ENCODE results near the gene NCKAP5. TPM values are rescaled to one million over a fixed set of nuclear protein-coding genes. Genes with fewer than 3 reads are reported as not detected.

The NCKAP5 gene
- 7.9 TPM for total RNA-seq (ENCODE audit: insufficient read depth, low replicate concordance)

GRCh38 chr2:133568172-133568571, at the start of gene NCKAP5:
Gene NCKAP5, minus strand, starts transcription at chr2:133568463. Its CDS starts 50,937 bp downstream, at chr2:133517526.
- peak; percentile 50 for DNase-seq (ENCODE audit: low spot score)

GRCh38 chr2:133609664-133610063, 41.4 kb upstream of the NCKAP5 start:
- no peak for DNase-seq (ENCODE audit: low spot score)

- DNase-seq (ENCODE audit: low spot score): no peak
These were observed 40.0 kb upstream of the NCKAP5 start for GRCh38 chr2:133608291-133608690.

- DNase-seq (ENCODE audit: low spot score): no peak
These were observed 39.4 kb upstream of the NCKAP5 start for GRCh38 chr2:133607679-133608078.

- no peak for DNase-seq (ENCODE audit: low spot score)
These were observed 38.4 kb upstream of the NCKAP5 start for GRCh38 chr2:133606616-133607015.

- DNase-seq (ENCODE audit: low spot score): no peak
These were observed 37.5 kb upstream of the NCKAP5 start for GRCh38 chr2:133605766-133606137.

- DNase-seq (ENCODE audit: low spot score): no peak
These were observed 36.9 kb upstream of the NCKAP5 start for GRCh38 chr2:133605011-133605765.

- DNase-seq (ENCODE audit: low spot score): no peak
These were observed 34.8 kb upstream of the NCKAP5 start for GRCh38 chr2:133603109-133603508.

GRCh38 chr2:133602538-133602937, 34.3 kb upstream of the NCKAP5 start:
- peak; percentile 29 for DNase-seq (ENCODE audit: low spot score)

- no peak for DNase-seq (ENCODE audit: low spot score)
These were observed 32.1 kb upstream of the NCKAP5 start for GRCh38 chr2:133600266-133600928.

GRCh38 chr2:133599811-133600210, 31.5 kb upstream of the NCKAP5 start:
- no peak for DNase-seq (ENCODE audit: low spot score)

- DNase-seq (ENCODE audit: low spot score): no peak
These were observed 31.0 kb upstream of the NCKAP5 start for GRCh38 chr2:133599211-133599803.

GRCh38 chr2:133598769-133599168, 30.5 kb upstream of the NCKAP5 start:
- no peak for DNase-seq (ENCODE audit: low spot score)

- no peak for DNase-seq (ENCODE audit: low spot score)
These were observed 28.6 kb upstream of the NCKAP5 start for GRCh38 chr2:133596701-133597393.

GRCh38 chr2:133591164-133591563, 22.9 kb upstream of the NCKAP5 start:
- no peak for DNase-seq (ENCODE audit: low spot score)

GRCh38 chr2:133589456-133589855, 21.2 kb upstream of the NCKAP5 start:
- DNase-seq (ENCODE audit: low spot score): no peak

- no peak for DNase-seq (ENCODE audit: low spot score)
These were observed 19.9 kb upstream of the NCKAP5 start for GRCh38 chr2:133588144-133588543.

- DNase-seq (ENCODE audit: low spot score): no peak
These were observed 18.7 kb upstream of the NCKAP5 start for GRCh38 chr2:133586978-133587377.

- no peak for DNase-seq (ENCODE audit: low spot score)
These were observed 12.9 kb upstream of the NCKAP5 start for GRCh38 chr2:133581010-133581760.

GRCh38 chr2:133579274-133579673, 11.0 kb upstream of the NCKAP5 start:
- DNase-seq (ENCODE audit: low spot score): peak; percentile 19

- DNase-seq (ENCODE audit: low spot score): no peak
These were observed 8.5 kb upstream of the NCKAP5 start for GRCh38 chr2:133576714-133577113.

Data from umbilical cord (tissue), 2 donors.